ENCODE measurements around the gene ARHGEF4. TPM values are rescaled to one million over a fixed set of nuclear protein-coding genes. Genes with fewer than 3 reads are reported as not detected.

ARHGEF4 gene
- polyA plus RNA-seq, 1 donor (not counting 4 experiments of a cell fraction or from before 2014, with no cell fraction given): 22.6 TPM

- Histone ChIP-seq H3K9me3 (ENCODE audit: control insufficient read depth, low read depth, low read length) (no peaks in the 10 kb centered on the region), H4K20me1 (ENCODE audit: control insufficient read depth, extremely low read depth, insufficient read depth, low read length) (no peaks in the 10 kb centered on the region), H3K27ac (ENCODE audit: control insufficient read depth, insufficient read depth, low read length) (peak overlapping the region; percentile 75), H3K9me1 (ENCODE audit: control insufficient read depth, extremely low read depth, insufficient read depth, low read length) (peaks cover under 1% of the 10 kb centered on the region), H3K79me2 (ENCODE audit: control insufficient read depth, insufficient read depth, low read length) (peaks cover 6% of the 10 kb centered on the region), H3K4me1 (ENCODE audit: control insufficient read depth, extremely low read depth, insufficient read depth, low read length) (peaks cover 51% of the 10 kb centered on the region), H3K27me3 (ENCODE audit: control insufficient read depth, extremely low read depth, insufficient read depth, low read length) (no peaks in the 10 kb centered on the region), H3K36me3 (ENCODE audit: control insufficient read depth in 2 of 2, extremely low read depth in 1 of 2, insufficient read depth in 2 of 2, low read length in 2 of 2) (no peaks in the 10 kb centered on the region), H3K9ac (ENCODE audit: control insufficient read depth, extremely low read depth, insufficient read depth, low read length) (no peak overlapping the region), H3K4me2 (ENCODE audit: control insufficient read depth, extremely low read depth, insufficient read depth, low read depth, low read length) (no peak overlapping the region), H2AFZ (ENCODE audit: control insufficient read depth, low read length) (no peak overlapping the region), H3K4me3 (ENCODE audit: control insufficient read depth in 2 of 3, extremely low read depth in 1 of 3, insufficient read depth in 2 of 3, low read depth in 1 of 3, low read length in 3 of 3) (no peak overlapping the region)
- FAIRE-seq (no peak), DNase-seq (ENCODE audit: low read depth, low spot score) (no peak)
- dilution Hi-C loops (cut with MboI; ENCODE audit: extremely low pct_ligation_motif_present, low sequenced_read_pairs): no loop called here
- TF ChIP-seq EZH2 (IDR thresholded peaks at IDR 0.05; ENCODE audit: low read length): no peak
- TF ChIP-seq CTCF (optimal IDR thresholded peaks at IDR 0.05 in 1 of 3, IDR thresholded peaks at IDR 0.05 in 1 of 3, conservative IDR thresholded peaks at IDR 0.05 in 1 of 3; ENCODE audit: extremely low read depth in 1 of 3, insufficient read depth in 2 of 3, low read length in 3 of 3): no peak
Measured at GRCh38 chr2:130892793-130893785, 56.4 kb downstream of the ARHGEF4 start.

- Histone ChIP-seq H2AFZ (ENCODE audit: control insufficient read depth, low read length) (peak overlapping the region; percentile 35), H3K4me3 (ENCODE audit: control insufficient read depth in 2 of 3, extremely low read depth in 1 of 3, insufficient read depth in 2 of 3, low read depth in 1 of 3, low read length in 3 of 3) (peak overlapping the region in 1 of 3 experiments; percentile 4), H3K9me3 (ENCODE audit: control insufficient read depth, low read depth, low read length) (no peaks in the 10 kb centered on the region), H4K20me1 (ENCODE audit: control insufficient read depth, extremely low read depth, insufficient read depth, low read length) (no peaks in the 10 kb centered on the region), H3K27ac (ENCODE audit: control insufficient read depth, insufficient read depth, low read length) (peak overlapping the region; percentile 75), H3K79me2 (ENCODE audit: control insufficient read depth, insufficient read depth, low read length) (peaks cover 9% of the 10 kb centered on the region), H3K36me3 (ENCODE audit: control insufficient read depth in 2 of 2, extremely low read depth in 1 of 2, insufficient read depth in 2 of 2, low read length in 2 of 2) (no peaks in the 10 kb centered on the region), H3K27me3 (ENCODE audit: control insufficient read depth, extremely low read depth, insufficient read depth, low read length) (no peaks in the 10 kb centered on the region), H3K9me1 (ENCODE audit: control insufficient read depth, extremely low read depth, insufficient read depth, low read length) (peaks cover 2% of the 10 kb centered on the region), H3K4me2 (ENCODE audit: control insufficient read depth, extremely low read depth, insufficient read depth, low read depth, low read length) (peak overlapping the region; percentile 58), H3K9ac (ENCODE audit: control insufficient read depth, extremely low read depth, insufficient read depth, low read length) (peak overlapping the region; percentile 31), H3K4me1 (ENCODE audit: control insufficient read depth, extremely low read depth, insufficient read depth, low read length) (peaks cover 55% of the 10 kb centered on the region)
- dilution Hi-C loops (cut with MboI; ENCODE audit: extremely low pct_ligation_motif_present, low sequenced_read_pairs): no loop called here
- DNase-seq (ENCODE audit: low read depth, low spot score): no peak
- TF ChIP-seq EZH2 (IDR thresholded peaks at IDR 0.05; ENCODE audit: low read length) (no peak), CTCF (optimal IDR thresholded peaks at IDR 0.05 in 1 of 3, IDR thresholded peaks at IDR 0.05 in 1 of 3, conservative IDR thresholded peaks at IDR 0.05 in 1 of 3; ENCODE audit: extremely low read depth in 1 of 3, insufficient read depth in 2 of 3, low read length in 3 of 3) (no peak)
- peak; percentile 91 for FAIRE-seq
Measured at GRCh38 chr2:130894326-130894942, 57.7 kb downstream of the ARHGEF4 start.

All from keratinocyte (primary cell).